Lower leg skin (tissue), 3 donors: ENCODE data around the gene EMC10.

Experiments
- POLR2A ChIP-seq, 2 donors: fragments of 450-650 bp; IDR thresholded peaks; one replicate each; pipeline ENCODE4 v1.6.1; 2016 to 2017; ENCODE audit warnings: antibody characterized with exemption in 2 of 2, mild to moderate bottlenecking in 1 of 2, moderate library complexity in 1 of 2
- TF ChIP-seq, protein P1 (sequence below), 3 donors: fragments of 450-650 bp; IDR thresholded peaks; one replicate each; pipeline ENCODE4 v1.5.1; 2016; ENCODE audit warnings: antibody characterized with exemption in 3 of 3, mild to moderate bottlenecking in 3 of 3, moderate library complexity in 2 of 3

- TF ChIP-seq, protein P1, sequence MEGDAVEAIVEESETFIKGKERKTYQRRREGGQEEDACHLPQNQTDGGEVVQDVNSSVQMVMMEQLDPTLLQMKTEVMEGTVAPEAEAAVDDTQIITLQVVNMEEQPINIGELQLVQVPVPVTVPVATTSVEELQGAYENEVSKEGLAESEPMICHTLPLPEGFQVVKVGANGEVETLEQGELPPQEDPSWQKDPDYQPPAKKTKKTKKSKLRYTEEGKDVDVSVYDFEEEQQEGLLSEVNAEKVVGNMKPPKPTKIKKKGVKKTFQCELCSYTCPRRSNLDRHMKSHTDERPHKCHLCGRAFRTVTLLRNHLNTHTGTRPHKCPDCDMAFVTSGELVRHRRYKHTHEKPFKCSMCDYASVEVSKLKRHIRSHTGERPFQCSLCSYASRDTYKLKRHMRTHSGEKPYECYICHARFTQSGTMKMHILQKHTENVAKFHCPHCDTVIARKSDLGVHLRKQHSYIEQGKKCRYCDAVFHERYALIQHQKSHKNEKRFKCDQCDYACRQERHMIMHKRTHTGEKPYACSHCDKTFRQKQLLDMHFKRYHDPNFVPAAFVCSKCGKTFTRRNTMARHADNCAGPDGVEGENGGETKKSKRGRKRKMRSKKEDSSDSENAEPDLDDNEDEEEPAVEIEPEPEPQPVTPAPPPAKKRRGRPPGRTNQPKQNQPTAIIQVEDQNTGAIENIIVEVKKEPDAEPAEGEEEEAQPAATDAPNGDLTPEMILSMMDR (IDR thresholded peaks at IDR 0.05), result no peak
- TF ChIP-seq POLR2A (IDR thresholded peaks at IDR 0.05), result no peak
Measured at GRCh38 chr19:50490411-50490811, 14.1 kb downstream of the EMC10 start.
